Measurements from ENCODE around the gene TMEM176B. TPM values are rescaled to one million over a fixed set of nuclear protein-coding genes. Genes with fewer than 3 reads are reported as not detected.
"Not testable (repeated sequence)": the region's sequence is repeated elsewhere in the genome, so short reads cannot be mapped to it uniquely, and the experiment has no call there.

The TMEM176B gene
- total RNA-seq, 1 experiment from 2014 or later = 0.42 TPM

- CTCF ChIA-PET = no interaction called here
- H3K4me3 Mint-ChIP-seq (ENCODE audit: unreplicated experiment) = no peak overlapping the region
- H3K27me3 Mint-ChIP-seq (ENCODE audit: insufficient read depth, unreplicated experiment) = peaks cover 46% of the 10 kb centered on the region
- intact Hi-C loops (cut with micrococcal nuclease) = no loop called here
- no peaks in the 10 kb centered on the region for H3K4me1 Mint-ChIP-seq (ENCODE audit: insufficient read depth, unreplicated experiment)
- H3K9me3 Mint-ChIP-seq (ENCODE audit: unreplicated experiment) = peaks cover 7% of the 10 kb centered on the region
- no TSS peak for BruUV-seq (replicated peaks)
- DNase-seq (ENCODE audit: unreplicated experiment) = no peak
- POLR2A ChIA-PET = no interaction called here
- H3K36me3 Mint-ChIP-seq (ENCODE audit: insufficient read depth, unreplicated experiment) = no peaks in the 10 kb centered on the region
- H3K27ac Mint-ChIP-seq (ENCODE audit: low read depth, unreplicated experiment) = no peak overlapping the region
- TF ChIP-seq, protein P1, sequence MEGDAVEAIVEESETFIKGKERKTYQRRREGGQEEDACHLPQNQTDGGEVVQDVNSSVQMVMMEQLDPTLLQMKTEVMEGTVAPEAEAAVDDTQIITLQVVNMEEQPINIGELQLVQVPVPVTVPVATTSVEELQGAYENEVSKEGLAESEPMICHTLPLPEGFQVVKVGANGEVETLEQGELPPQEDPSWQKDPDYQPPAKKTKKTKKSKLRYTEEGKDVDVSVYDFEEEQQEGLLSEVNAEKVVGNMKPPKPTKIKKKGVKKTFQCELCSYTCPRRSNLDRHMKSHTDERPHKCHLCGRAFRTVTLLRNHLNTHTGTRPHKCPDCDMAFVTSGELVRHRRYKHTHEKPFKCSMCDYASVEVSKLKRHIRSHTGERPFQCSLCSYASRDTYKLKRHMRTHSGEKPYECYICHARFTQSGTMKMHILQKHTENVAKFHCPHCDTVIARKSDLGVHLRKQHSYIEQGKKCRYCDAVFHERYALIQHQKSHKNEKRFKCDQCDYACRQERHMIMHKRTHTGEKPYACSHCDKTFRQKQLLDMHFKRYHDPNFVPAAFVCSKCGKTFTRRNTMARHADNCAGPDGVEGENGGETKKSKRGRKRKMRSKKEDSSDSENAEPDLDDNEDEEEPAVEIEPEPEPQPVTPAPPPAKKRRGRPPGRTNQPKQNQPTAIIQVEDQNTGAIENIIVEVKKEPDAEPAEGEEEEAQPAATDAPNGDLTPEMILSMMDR (IDR thresholded peaks at IDR 0.05; ENCODE audit: unreplicated experiment) = no peak
These were observed 20.5 kb upstream of the TMEM176B start for GRCh38 chr7:150820578-150821198.

GRCh38 chr7:150820148-150820547 lies 20.0 kb upstream of the TMEM176B start:
- H3K27me3 Mint-ChIP-seq (ENCODE audit: insufficient read depth, unreplicated experiment) = peaks cover 44% of the 10 kb centered on the region
- peaks cover 7% of the 10 kb centered on the region for H3K9me3 Mint-ChIP-seq (ENCODE audit: unreplicated experiment)
- no TSS peak for BruUV-seq (replicated peaks)
- no peak overlapping the region for H3K4me3 Mint-ChIP-seq (ENCODE audit: unreplicated experiment)
- intact Hi-C loops (cut with micrococcal nuclease) = no loop called here
- DNase-seq (ENCODE audit: unreplicated experiment) = no peak
- TF ChIP-seq, protein P1 (IDR thresholded peaks at IDR 0.05; ENCODE audit: unreplicated experiment) = no peak
- no peaks in the 10 kb centered on the region for H3K4me1 Mint-ChIP-seq (ENCODE audit: insufficient read depth, unreplicated experiment)
- ChIA-PET CTCF (no interaction called here), POLR2A (no interaction called here)
- no peaks in the 10 kb centered on the region for H3K36me3 Mint-ChIP-seq (ENCODE audit: insufficient read depth, unreplicated experiment)
- H3K27ac Mint-ChIP-seq (ENCODE audit: low read depth, unreplicated experiment) = no peak overlapping the region

GRCh38 chr7:150818971-150819370 lies 18.8 kb upstream of the TMEM176B start:
- TF ChIP-seq, protein P1 (IDR thresholded peaks at IDR 0.05; ENCODE audit: unreplicated experiment) = no peak
- Mint-ChIP-seq H3K4me1 (ENCODE audit: insufficient read depth, unreplicated experiment) (no peaks in the 10 kb centered on the region), H3K4me3 (ENCODE audit: unreplicated experiment) (no peak overlapping the region), H3K27me3 (ENCODE audit: insufficient read depth, unreplicated experiment) (peaks cover 44% of the 10 kb centered on the region), H3K9me3 (ENCODE audit: unreplicated experiment) (peaks cover 7% of the 10 kb centered on the region), H3K27ac (ENCODE audit: low read depth, unreplicated experiment) (no peak overlapping the region), H3K36me3 (ENCODE audit: insufficient read depth, unreplicated experiment) (no peaks in the 10 kb centered on the region)
- POLR2A ChIA-PET = interaction anchor here (0.6 kb wide), 1 partner anchor 48 kb away, joined by 3 read pairs; no protein-coding TSS in a partner anchor
- no TSS peak for BruUV-seq (replicated peaks)
- intact Hi-C loops (cut with micrococcal nuclease) = no loop called here
- DNase-seq (ENCODE audit: unreplicated experiment) = no peak
- CTCF ChIA-PET = no interaction called here

GRCh38 chr7:150814328-150815001 lies 14.3 kb upstream of the TMEM176B start:
- intact Hi-C loops (cut with micrococcal nuclease) = no loop called here
- peaks cover 55% of the 10 kb centered on the region for H3K27me3 Mint-ChIP-seq (ENCODE audit: insufficient read depth, unreplicated experiment)
- CTCF ChIA-PET = interaction anchor here (0.6 kb wide), 1 partner anchor 974 kb away, joined by 3 read pairs; no protein-coding TSS in a partner anchor
- H3K4me1 Mint-ChIP-seq (ENCODE audit: insufficient read depth, unreplicated experiment) = no peaks in the 10 kb centered on the region
- H3K4me3 Mint-ChIP-seq (ENCODE audit: unreplicated experiment) = no peak overlapping the region
- no peak overlapping the region for H3K27ac Mint-ChIP-seq (ENCODE audit: low read depth, unreplicated experiment)
- BruUV-seq (replicated peaks) = no TSS peak
- H3K36me3 Mint-ChIP-seq (ENCODE audit: insufficient read depth, unreplicated experiment) = no peaks in the 10 kb centered on the region
- POLR2A ChIA-PET = no interaction called here
- H3K9me3 Mint-ChIP-seq (ENCODE audit: unreplicated experiment) = peaks cover 7% of the 10 kb centered on the region
- TF ChIP-seq, protein P1 (IDR thresholded peaks at IDR 0.05; ENCODE audit: unreplicated experiment) = no peak
- DNase-seq (ENCODE audit: unreplicated experiment) = no peak

- BruUV-seq (replicated peaks); intact Hi-C loops (cut with micrococcal nuclease); H3K4me1 Mint-ChIP-seq (ENCODE audit: insufficient read depth, unreplicated experiment); H3K27ac Mint-ChIP-seq (ENCODE audit: low read depth, unreplicated experiment); H3K4me3 Mint-ChIP-seq (ENCODE audit: unreplicated experiment); POLR2A ChIA-PET; H3K36me3 Mint-ChIP-seq (ENCODE audit: insufficient read depth, unreplicated experiment); H3K9me3 Mint-ChIP-seq (ENCODE audit: unreplicated experiment); DNase-seq (ENCODE audit: unreplicated experiment): not testable (repeated sequence)
- peaks cover 40% of the 10 kb centered on the region for H3K27me3 Mint-ChIP-seq (ENCODE audit: insufficient read depth, unreplicated experiment)
- CTCF ChIA-PET = interaction anchor here (1.8 kb wide), 1 partner anchor 90 kb away, joined by 3 read pairs; no protein-coding TSS in a partner anchor
These were observed 7.7 kb upstream of the TMEM176B start for GRCh38 chr7:150807616-150808438.

Measured in MCF 10A (cell line).